ENCODE measurements around the gene GPR62.

GPR62 gene

DNA sequence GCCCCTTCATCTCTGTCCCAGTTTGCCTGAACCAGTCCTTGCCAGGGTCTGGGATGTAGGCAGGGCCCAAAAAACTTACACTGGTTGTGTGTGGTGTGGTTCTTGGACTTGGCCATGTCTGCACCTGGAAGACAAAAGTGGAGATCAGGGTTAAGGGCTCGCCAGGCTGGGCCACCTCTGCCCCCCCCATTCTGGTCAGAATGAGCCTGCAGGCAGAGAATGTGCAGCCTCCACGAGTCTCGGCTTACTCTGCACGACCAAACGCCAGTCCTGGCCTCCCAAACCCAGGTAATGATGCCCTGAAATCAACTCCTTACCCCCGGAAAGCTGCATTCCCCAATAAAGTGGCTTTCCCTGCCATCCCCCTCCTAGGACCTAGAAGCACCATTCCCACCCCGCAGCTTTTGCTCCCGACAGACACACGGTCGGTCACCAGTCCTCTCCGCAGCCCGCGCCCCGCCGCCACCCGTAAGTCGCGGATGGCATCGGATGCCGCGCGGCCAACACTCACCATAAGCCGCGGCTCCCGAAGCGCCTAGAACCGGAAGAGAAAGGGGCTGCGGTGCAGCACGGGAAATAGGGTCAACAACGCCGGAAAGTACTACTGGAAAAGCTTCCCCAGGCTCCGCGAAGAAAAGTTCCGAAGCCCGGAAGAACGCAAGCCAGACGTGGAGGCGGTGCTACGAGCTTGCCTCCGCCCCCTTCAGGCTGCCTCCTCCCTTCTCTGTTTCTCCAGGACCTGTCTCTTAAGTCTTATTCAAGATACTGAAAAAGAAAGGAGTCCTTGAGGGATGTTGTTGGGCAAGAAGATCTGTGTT, 40.4 kb downstream of the GPR62 start, which contains the start of gene RPL29:
TSS of gene RPL29 (minus strand) at position 550 of the 818 bp plus-strand sequence. CDS start at position 116, 434 bp downstream.
- peak in 1 of 2 experiments; percentile 68 for DNase-seq

DNA sequence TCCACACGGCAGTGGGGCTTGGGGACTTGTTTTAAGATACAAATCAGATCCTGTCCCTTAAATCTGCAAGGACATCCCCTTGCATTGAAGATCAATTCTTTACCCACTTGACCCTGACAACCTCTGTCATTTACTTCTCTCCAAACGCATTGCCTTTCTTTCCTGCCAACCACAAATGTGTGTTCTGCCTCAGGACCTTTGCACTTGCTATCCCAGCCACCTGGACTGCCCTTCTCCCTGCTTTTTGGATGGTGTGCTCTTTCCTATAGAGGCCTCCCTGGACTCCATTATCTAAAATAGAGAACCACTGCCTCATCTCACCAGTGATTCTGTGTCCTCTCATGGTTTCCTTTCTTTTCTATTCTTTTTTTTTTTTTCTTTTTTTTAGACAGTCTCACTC, 42.0 kb downstream of the GPR62 start:
- DNase-seq, result no peak

DNA sequence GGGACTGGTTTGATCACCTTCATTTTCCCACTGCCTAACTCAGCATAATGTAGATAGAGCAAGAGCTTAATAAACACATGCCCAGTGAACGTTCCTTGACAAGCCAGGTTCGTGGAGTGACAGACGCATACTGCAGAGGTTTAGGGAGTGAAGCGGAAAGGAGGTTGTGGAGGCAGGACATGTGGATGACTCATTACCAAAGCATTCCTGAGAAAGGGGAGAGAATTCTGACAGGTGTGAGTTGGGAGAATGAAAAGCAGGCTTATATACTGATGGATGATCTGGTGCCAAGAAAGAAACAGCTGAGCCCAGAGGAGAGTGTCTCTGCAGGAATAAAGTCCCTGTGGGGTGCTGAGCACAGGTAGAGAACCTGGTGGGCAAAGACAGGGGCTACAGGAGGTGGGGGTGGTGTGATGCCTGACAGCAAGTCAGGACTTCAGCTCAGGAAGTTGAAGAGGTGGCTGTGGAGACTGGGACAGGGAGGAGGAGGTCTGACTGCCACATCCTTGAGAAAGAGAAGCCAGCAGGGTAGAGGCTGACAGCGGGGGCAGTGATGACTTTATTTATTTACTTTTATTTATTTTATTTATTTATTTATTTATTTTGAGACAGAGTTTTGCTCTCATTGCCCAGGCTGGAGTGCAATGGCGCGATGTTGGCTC, 42.9 kb downstream of the GPR62 start:
- no peak for DNase-seq

DNA sequence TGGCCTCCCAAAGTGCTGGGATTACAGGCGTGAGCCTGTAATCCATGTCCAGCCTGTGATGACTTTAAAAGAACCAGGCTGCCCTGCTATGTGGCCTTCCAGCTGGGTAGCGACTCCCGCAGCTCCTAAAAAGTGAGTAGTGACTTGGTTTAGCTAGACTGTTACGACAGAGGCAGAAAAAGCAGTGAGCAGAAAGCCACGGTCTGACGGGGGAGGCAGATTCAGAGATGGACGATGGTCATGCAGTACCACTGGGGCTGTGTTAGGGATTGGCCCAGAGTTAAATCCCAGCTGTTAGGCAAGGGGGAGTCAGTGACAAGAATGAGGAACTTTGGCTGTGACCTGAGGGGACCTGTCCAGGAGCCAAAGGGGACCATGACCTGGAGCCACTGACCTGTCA, 43.6 kb downstream of the GPR62 start:
- DNase-seq, result no peak

DNA sequence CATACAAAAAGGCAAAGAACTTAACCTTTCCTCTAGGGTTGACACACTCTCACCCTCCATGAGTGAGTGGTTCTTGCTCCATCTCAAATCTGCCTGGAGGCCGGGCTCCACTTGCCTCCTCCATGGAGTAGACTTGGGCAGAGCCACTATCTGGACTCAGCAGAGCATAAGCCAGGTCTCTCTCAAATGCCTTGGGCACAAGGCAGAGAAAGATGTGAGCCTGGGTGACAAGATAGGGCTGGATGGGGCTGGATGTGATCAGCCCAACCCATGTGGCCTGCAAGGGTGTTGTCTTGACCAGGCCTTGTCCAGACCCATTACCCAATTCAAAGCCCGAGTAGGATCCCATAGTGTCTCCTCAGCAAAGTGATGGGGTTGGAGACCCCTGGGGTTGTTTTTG, 44.7 kb downstream of the GPR62 start:
- DNase-seq, result no peak

DNA sequence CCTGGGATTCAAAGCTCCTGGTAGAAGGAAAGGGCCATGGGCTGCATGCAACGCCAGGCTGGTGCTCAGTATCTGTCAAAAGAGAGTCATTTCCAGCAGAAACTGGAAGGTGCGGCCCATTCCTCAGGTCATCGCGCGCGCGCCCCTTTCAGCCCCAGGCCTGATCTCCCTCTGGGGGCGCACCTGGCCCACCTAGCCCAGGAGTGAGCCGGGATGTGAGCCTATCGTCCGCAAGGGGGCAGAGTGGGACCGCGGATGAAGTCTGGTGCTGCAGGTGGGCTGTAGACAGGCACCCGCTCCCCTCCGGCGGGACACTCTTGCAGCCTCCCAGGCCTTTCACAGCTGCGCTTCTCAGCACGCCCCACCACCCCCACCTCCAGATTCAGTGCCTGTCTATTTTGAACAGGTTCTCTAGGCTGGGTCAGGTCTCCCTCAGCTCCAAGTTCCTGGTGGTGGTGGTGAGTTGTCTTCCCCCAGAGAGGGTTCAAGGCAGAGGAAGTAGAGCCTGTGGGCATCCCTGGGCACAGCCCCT, 46.3 kb downstream of the GPR62 start:
- peak in 1 of 2 experiments; percentile 50 for DNase-seq

DNA sequence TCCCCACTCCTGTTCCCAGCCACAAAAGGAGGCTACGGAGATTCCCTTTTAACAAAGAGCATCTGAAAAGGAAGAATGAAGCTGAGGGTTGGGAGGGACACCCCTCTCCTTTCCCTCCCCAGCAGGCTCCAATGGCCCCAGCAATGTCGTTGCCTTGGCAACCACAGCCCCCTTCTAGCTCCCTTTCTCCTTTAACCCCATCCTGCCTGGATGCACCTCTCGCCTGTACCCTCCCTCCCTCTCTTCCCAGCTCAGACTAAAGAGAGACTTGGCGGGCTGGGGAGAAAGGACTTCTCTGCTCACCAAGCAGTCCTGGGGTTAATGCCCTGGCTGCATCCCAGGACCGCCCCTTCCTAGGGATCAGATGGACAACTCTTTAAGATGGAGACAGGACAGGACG, 47.6 kb downstream of the GPR62 start:
- DNase-seq, result no peak

GRCh38 chr3:52004163-52004787, 49.1 kb downstream of the GPR62 start:
- no peak for DNase-seq

DNA sequence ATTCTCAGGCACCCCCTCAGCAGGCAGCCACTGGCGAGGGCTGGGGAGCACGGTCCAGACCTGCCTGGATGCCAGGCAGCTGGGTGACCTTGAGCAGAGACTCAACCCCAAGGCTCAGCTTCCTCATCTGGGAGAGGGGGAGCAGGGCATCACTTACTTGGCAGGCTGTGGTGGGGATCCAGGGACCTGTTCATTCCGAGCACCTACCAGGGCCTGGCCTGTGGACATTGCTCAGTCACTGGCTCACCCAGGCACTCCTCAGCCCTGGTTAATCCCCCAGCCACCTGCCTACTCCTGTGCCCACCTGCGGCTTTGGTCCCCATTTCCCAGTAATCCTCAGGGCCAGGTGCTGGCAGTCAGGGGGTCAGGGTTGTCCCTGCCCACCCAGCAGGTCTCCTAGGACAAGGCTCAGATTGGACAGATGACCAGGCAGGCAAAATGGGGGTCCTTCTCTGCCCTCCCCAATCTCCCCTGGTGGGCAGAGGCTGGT, 49.8 kb downstream of the GPR62 start:
- no peak for DNase-seq

- DNase-seq, result no peak
Observed at GRCh38 chr3:52005571-52005986, 50.4 kb downstream of the GPR62 start.

DNA sequence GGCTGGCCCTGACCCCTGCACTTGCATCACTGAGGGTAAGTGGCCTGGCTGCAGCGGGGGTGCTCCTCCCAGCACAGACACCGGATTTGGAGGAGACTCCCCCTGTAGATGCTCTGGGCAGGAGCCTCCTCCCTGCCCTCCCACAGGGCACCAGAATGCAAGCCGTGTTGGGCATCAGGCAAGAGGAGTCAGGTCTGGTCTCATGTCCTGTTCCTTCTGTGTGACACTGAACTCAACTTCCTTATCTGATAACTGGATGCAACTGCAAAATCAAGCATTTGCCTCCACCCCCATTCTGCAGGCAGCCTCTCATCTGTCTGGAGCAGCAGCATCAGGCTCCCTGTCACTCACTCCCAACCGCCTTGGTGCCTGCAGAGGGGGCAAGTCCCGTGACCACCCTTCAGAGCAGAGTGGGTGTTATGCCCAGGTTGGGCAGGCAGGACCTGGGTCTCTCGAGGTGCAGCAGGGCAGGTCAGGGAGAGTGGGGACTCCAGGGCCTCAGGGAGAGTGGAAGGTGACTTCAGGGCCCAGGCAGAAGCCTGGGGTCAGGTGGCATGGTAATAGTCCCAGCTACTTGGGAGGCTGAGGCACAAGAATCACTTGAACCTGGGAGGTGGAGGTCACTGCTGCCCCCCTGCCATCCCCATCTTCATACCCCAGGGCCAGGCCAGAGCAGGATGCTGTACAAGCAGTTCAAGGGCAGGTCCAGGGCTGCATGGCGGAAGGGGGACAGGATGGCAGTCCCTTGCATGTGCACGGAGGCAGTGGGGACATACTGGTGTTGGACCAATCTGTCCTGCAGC, 51.0 kb downstream of the GPR62 start:
- DNase-seq, result no peak

DNA sequence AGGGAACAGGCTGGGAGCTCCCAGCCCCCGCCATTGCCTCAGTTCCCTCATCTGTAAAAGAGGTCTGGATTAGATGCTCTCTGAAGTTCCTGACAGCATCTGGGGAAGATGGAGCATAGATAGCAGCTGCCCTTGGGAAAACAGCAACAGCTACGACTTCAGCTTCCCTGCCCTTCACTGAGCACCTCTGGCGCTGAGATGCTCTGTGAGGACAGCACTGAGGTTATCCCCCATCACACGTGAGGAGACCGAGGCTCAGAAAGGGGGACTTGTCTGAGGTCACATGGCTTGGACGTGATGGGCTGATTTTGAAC, 51.6 kb downstream of the GPR62 start:
- no peak for DNase-seq

Data from cerebellar nuclear complex (tissue), 1 donor.